ENCODE measurements around the gene OST4.
"Not testable (repeated sequence)": the region's sequence is repeated elsewhere in the genome, so short reads cannot be mapped to it uniquely, and the experiment has no call there.

OST4 gene

DNA sequence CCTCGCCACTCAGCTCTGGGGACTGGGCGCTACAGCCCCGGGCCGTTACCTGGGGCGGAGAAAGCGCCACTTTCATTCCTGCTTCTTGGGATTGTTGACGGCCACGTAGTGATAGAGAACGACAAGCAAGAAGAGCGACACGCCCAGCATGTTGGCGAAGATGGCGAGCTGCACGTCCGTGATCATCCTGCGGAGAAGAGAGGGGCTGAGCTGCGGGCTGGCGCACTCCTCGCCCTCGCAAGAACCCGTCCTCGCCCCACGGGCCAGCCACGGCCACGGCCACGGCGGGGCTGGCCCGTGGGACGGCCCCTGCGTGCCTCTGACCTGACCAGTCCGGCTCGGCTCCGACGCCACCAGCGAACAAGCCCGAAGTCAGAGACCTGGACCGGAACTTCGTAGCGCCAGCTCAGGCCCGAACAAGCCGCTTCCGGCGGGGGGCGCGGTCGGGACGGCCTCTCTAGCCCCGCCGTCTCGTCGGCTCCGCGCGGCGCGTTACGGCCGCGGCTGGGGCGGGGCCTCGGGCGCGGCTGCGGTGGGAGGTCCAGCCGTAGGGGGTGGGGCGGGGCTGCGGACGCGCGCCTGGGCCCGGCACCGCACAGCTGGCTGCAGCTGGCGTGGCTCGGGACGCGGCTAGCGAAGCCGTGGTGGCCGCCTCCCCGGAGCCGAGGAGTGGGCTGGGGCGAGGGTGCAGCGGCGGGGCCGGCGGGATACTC is at the start of gene OST4:
OST4 (minus strand) TSS at position 378 of the 713 bp plus-strand sequence.
- DNase-seq (ENCODE audit: low spot score), result peak; percentile 90

DNA sequence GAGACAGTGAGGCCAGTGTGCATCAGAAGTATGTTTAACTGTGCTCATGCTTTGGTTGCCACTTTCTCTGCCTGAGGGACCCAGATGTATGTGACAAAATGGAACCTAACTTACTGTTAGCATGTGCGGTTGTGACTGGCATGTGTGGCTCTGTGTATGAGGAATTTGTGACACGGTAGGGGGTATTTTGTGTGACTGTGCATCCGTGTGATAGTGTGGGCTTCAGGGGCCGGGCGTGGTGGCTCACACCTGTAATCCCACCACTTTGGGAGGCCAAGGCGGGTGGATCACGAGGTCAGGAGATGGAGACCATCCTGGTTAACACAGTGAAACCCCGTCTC is 47.8 kb upstream of the OST4 start:
- not testable (repeated sequence) for DNase-seq (ENCODE audit: low spot score)

DNA sequence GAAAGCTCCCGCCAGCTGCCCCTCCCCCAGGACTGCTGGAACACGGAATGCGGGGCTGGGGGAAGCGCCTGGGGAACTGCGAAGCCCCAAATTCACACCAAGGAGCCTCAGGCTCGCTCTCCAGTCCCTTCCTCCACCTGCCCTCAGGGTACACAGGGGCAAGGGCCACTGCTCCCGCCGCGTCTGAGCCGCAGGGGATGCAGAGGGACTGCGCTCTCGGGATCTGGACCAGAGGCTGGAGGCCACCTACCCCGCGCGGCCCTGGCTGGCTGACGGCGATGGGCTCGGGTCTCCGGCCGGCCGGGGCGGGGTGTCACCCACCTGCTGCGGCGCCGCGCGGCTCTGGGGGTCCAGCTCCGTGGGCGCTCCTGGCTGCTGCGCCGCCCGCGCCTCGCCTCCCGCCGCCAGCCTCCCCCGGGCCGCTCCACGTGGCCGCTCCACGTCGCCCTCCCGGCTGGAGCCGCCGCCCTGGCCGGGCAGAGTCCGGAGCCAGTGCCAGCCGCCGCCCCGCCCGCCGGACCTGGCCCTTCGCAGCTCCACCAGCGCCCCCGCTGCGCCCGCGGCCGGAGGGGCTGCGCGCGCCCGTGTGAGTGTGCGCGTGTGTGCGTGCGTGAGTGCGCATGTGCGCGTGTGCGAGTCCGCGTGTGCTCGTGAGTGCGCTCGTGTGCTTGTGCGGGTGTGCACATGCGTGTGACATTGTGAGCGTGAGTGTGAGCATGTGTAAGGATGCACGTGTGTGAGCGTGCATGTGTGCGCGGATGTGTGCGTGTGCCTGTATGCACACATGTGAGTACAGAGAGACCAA is 47.3 kb upstream of the OST4 start, which contains the start of gene CGREF1:
CGREF1 (minus strand) TSS at position 604 of the 805 bp plus-strand sequence. CDS start 14,762 bp downstream, outside the sequence.
- no peak for DNase-seq (ENCODE audit: low spot score)

DNA sequence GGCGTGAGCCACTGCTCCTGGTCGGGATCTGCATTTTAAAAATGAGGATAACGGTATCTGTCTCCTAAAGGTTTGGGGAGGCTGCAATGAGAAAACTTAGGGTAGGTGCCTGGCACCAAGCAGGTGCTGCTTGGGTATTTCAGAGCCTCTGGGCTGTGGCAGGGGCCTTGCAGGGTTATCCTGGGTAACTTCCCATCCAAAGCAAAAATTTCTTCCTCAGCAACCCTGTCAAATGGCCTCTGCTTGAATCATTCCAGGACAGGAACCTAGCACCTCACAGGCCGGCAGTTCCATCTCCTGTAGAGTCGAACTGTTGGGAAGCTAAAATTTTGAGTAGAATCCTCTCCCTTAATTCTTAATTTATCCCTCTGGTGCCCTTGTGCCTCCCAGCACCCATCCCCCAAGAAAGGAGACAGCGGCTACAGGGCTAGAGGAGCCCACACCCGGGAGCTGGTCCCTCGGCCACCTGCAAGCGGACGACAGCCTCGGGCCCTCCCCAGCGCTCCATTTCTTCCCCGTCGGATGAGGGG is 46.6 kb upstream of the OST4 start:
- DNase-seq (ENCODE audit: low spot score), result no peak

DNA sequence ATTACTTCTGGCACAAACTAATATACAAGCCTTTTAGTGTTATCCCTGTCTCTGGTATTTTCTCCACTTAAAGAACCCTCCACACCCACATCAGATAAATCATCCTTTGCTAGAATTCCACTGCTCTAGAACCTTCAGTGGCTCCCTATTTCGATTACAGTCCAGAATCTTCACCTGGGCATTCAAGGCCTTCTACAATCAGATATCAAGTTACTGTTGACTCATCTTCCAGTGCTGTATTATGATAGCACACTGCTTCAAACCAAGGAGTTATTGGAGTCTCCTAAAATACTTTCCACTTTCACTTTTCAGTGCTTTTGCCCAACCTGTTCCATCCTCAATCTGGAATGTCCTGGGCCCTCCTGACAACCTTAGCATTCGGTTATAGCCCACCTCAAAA is 44.1 kb upstream of the OST4 start:
- DNase-seq (ENCODE audit: low spot score), result no peak

DNA sequence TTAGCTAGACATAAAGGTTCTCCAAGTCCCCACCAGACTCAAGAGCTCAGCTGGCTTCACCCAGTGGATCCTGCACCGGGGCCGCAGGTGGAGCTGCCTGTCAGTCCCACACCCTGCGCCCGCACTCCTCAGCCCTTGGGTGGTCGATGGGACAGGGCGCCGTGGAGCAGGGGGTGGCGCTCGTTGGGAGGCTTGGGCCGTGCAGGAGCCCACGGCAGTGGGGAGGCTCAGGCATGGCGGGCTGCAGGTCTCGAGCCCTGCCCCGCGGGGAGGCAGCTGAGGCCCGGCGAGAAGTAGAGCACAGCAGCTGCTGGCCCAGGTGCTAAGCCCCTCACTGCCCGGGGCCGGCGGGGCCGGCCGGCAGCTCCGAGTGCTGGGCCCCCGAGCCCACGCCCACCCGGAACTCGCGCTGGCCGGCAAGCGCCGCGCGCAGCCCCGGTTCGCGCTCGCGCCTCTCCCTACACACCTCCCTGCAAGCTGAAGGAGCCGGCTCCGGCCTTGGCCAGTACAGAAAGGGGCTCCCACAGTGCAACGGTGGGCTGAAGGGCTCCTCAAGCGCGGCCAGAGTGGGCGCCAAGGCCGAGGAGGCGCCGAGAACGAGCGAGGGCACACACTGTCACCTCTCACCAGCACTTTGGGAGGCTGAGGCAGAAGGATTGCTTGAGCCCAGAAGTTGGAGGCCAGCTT is 40.1 kb upstream of the OST4 start:
- DNase-seq (ENCODE audit: low spot score), result not testable (repeated sequence)

DNA sequence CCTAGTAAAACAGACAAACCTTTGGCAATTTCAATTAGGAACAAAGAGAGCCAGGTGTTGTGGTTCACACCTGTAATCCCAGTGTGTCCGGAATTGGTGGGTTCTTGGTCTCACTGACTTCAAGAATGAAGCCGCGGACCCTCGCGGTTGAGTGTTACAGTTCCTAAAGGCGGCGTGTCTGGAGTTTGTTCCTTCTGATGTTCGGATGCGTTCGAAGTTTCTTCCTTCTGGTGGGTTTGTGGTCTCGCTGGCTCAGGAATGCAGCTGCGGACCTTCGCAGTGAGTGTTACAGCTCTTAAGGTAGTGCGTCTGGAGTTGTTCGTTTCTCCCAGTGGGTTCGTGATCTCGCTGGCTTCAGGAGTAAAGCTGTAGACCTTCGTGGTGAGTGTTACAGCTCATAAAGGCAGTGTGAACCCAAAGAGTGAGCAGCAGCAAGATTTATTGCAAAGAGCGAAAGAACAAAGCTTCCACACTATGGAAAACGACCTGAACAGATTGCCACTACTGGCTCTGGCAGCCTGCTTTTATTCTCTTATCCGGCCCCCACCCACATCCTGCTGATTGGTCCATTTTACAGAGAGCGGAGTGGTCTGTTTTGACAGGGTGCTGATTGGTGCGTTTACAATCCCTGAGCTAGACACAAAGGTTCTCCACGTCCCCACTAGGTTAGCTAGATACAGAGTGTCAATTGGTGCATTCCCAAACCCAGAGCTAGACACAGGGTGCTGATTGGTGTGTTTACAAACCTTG is 39.3 kb upstream of the OST4 start:
- not testable (repeated sequence) for DNase-seq (ENCODE audit: low spot score)

DNA sequence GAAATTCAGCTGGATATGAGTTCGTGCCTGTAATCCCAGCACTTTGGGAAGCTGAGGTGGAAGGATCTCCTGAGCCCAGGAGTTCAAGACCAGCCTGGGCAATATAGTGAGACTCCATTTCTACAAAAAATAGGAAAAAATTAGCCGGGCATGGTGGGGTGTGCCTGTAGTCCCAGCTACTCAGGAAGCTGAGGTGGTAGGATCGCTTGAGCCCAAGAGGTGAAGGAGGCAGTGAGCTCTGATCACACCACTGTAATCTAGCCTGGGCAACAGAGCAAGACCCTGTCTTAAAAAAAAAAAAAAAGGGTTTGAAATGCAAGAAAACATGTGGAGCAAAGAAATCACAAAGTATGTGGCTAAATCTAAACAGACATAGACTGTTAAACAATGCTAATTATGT is 37.6 kb upstream of the OST4 start:
- no peak for DNase-seq (ENCODE audit: low spot score)

DNA sequence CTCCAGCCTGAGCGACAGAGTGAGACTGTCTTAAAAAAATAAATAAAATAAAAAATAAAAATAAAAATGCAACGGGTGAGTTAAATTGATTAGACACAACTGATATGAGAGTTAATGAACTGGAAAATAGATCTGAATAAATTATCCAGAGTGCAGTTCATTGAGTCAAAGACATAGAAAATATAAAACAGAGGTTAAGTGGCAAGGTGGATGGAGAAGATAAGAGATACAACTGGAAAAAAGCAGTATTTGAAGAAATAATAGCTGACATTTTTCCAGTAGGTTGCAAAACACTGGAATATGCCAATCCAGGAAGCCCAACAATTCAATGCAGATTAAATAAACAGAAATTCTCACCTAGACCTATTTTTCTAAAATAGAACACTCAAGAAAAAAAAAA is 36.8 kb upstream of the OST4 start:
- DNase-seq (ENCODE audit: low spot score), result no peak

DNA sequence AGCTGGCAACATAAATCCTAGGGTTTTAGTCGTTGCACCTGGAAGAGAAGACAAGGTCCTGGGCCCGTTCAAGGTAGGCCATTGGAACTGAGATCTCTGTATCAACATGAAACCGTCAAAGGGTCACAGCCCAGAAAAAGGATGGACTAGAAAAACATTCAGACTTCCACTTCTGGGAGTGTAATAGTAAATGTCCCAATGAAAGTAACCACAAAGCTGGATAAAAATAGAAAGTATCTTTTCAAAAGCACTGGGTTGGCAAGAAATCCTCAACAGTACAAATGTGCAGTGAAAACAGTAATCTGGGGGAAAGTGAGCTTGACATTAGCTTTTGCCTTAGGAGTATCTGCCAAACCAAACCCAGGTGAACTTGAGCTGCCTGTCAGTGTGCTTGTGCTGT is 34.5 kb upstream of the OST4 start:
- no peak for DNase-seq (ENCODE audit: low spot score)

DNA sequence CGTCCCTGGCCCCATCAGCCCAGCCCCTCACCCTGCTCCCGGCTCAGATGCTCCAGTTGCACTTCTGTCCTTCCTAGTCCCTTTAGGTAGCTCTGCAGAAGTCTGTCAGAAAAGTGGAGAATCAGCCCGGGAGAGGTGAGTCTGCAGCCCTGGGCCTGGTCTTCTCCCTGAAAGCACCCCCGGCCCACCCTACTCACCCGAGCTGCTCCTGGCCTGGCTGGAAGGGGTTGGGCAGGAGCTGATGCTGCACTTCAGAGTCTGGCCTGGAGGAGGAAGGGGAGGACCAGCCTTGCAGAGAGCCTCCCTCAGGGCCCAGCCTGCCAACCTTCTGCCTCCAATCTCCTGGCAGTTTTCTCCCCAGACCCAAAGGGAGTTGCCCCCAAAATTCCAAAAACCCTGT is 30.9 kb upstream of the OST4 start:
- no peak for DNase-seq (ENCODE audit: low spot score)

DNA sequence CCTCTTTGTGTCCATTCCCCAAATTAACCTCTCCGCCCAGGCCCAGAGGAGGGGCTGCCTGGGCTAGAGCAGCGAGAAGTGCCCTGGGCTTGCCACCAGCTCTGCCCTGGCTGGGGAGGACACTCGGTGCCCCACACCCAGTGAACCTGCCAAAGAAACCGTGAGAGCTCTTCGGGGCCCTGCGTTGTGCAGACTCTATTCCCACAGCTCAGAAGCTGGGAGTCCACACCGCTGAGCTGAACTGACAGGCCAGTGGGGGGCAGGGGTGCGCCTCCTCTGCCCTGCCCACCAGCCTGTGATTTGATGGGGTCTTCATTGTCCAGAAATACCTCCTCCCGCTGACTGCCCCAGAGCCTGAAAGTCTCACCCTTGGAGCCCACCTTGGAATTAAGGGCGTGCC is 28.6 kb upstream of the OST4 start:
- no peak for DNase-seq (ENCODE audit: low spot score)

DNA sequence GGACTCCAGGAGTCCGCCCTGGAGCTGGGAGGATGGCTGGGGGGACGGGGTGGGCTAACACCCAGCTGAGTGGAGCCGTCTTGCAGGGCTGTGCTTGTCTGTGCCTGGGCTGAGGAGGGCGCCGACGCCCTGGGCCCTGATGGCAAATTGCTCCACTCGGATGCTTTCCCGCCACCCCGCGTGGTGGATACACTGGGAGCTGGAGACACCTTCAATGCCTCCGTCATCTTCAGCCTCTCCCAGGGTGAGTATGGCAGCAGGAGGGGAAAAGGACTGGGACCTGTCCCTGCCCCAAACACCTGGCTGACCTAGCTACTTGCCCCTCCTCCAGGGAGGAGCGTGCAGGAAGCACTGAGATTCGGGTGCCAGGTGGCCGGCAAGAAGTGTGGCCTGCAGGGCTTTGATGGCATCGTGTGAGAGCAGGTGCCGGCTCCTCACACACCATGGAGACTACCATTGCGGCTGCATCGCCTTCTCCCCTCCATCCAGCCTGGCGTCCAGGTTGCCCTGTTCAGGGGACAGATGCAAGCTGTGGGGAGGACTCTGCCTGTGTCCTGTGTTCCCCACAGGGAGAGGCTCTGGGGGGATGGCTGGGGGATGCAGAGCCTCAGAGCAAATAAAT is 28.0 kb upstream of the OST4 start:
- DNase-seq (ENCODE audit: low spot score), result no peak

DNA sequence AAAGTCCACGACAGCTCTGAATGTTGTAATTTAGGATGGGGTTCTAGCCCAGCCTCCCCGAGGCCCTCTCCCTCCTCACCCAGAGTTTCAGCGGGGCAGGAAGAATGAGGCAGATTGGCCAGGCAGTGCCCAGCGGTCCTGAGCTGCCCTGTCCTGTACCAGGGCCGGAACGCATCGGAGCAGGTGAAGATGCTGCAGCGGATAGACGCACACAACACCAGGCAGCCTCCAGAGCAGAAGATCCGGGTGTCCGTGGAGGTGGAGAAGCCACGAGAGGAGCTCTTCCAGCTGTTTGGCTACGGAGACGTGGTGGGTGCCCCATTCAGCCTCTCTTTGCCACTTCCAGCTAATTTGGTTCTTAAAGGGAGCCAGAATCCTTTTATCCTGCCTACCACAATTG is 25.9 kb upstream of the OST4 start:
- no peak for DNase-seq (ENCODE audit: low spot score)

DNA sequence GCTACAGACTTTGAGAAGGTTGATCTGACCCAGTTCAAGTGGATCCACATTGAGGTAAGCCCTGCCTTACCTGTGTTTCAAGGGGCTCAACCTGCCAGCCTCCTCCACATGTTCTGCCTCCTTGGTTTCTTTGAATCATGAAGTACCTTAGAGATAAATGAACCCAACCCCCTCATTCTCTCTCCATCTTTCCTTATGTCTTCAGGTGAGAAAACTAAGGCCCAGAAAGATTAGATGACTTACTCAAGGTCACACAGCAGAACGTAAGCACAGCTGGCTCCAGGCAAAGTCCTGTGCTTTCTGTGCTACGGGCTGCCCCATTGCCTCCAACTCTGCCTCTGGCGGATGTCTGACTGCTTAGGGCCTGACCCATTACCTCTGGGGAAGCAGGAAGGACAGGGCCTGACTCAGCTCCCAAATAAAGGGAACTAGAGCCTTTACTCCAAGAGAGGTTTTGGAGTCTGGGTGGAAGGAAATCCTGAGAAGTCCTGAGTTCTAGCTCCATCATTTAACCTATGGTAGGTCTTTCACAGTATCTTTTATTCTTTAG is 25.4 kb upstream of the OST4 start:
- no peak for DNase-seq (ENCODE audit: low spot score)

DNA sequence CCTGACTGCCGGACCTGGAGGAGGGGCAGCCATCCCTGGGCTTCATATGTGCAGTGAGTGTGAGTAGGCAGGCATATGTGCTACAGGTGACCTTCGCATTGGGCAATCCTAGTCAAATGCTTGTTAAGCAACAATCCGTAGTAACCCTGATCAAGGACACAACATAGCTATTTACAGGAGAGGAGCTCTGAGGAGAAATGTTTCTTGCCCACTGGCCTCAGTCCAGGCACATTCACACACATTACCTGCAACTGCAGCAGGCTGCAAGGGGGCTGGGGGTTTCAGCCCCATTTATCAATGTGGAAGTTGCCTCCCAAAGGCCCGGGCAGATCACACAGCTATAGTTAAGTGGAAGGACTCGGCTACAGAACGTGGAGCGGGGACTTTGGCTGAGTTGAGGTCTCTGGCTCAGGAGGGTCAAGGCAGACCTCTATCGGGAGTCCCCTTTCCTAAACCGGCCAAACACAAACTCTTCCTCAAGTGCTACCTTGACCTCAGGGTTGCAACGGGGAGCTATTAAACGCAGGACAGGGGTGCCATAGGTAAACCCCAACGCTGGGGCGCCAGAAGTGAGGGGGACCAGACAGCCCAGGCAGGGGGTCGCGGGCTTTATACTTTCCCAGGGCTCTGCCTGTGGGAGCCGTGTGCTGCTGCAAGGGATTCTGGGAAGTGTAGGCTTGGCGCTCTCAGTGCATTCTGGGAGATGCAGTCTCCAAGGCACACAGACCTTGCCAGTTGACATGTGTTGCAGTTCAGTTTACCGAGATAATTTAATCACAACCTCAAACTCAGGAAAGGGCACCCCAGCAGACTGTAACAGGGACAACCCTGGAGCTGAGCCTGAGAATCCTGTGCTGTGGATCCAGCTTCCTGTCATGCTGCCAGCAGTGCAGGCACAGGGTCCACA is 24.5 kb upstream of the OST4 start:
- DNase-seq (ENCODE audit: low spot score), result no peak

DNA sequence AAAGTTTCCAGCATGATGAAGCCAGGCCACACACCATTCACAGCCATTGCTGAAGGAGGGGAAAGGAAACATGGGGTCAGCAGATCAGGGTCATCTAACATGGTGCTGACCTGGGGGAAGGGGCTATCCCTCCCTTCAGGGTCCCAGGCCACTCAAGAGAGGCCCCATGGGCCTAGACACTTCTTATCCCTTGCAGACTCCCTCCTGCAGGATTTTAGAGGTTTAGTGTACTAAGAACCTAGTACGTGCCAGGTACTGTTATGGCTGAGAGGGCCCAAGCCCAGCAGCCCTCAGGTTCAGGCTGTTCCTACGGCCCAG is 23.9 kb upstream of the OST4 start:
- DNase-seq (ENCODE audit: low spot score), result no peak

DNA sequence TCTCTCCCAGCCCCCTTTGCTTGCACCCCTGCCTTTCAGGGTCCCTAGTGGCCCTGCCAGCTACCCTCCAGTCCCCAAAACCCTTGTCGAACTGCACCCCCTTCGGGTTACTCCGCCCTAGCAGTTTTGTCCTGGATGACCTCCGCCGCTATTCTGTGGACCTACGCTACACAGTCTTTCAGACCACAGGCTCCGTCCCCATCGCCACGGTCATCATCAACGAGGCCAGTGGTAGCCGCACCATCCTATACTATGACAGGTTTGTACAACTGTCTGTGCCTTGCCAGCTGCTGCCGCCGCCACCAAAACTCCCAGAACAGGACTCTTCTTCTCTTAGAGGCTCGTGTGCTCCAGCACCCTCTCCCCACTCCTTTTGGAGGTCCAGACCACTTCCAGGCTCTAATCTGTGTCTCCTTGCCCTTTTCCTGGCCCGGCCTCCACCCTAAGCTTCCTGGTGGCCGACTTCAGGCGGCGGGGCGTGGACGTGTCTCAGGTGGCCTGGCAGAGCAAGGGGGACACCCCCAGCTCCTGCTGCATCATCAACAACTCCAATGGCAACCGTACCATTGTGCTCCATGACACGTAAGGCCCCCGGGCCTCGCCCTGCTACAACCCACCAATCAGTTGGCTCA is 23.0 kb upstream of the OST4 start:
- DNase-seq (ENCODE audit: low spot score), result no peak

DNA sequence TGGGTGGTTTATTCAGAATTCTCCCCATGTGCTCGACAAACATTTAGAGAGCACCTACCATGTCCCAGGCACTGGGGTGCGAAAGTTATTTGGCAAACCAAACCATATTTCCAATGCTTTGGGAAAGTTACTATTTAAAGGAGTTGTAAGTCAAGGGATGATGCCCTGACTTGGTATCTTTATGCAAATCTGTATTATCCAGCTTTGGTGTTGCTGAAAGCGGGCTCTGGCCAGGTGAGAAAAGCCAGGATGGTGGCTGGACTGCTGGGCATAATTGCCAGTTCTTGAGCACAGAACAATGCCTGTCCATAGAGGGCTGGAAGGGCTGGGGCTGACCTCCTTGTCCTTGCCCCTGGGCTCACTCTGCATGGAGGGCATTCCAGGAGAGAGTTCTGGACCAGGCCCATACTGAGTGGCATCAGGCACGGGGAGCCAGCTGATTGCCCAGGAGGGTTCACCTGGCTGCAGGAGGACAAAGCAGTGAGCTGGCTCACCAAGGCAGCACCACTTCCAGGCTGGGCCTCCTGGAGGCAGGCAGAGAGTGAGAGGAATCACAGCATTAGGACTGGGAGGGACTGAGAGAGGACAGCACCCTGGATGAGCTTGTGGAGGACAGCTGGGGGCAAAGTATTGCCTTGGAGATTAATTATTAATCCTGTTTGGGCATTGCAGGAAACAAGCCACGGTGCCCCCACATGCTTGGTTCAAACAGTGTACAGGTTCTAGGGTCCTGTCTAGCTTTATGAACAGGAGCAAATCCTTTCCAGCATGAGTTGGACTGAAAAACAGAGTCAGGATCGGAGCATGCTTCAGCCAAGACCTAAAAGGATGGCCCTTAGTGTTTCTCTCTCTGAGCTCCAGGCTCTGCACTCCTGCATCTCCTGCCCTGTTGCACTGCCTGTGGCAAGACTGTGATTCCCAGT is 22.2 kb upstream of the OST4 start:
- DNase-seq (ENCODE audit: low spot score), result no peak

Measured in kidney capillary endothelial cell (primary cell).